Ascending aorta (tissue), 2 donors: Measurements from ENCODE around the gene RESF1. TPM values are rescaled to one million over a fixed set of nuclear protein-coding genes. Genes with fewer than 3 reads are reported as not detected.

Source experiments
- DNase-seq, 2 donors: peaks; one replicate each; pipeline ENCODE4 v3.0.0-alpha.2; 2019; ENCODE audit warnings: low spot score in 2 of 2
- H3K27ac ChIP-seq, 2 donors: fragments of 200-600 bp; sonication (generic); one replicate each; pipeline ENCODE4 v1.5.1; 2016 to 2017; ENCODE audit warnings: mild to moderate bottlenecking in 1 of 2
- H3K27me3 ChIP-seq: fragments of 200-600 bp; sonication (generic); one replicate; pipeline ENCODE4 v1.5.1; 2017
- H3K36me3 ChIP-seq, 2 donors: fragments of 200-600 bp; sonication (generic); one replicate each; pipeline ENCODE4 v1.5.1; 2016
- H3K4me1 ChIP-seq, 2 donors: fragments of 200-600 bp; sonication (generic); one replicate each; pipeline ENCODE4 v1.5.1; 2016 to 2017; ENCODE audit warnings: mild to moderate bottlenecking in 1 of 2
- H3K4me3 ChIP-seq, 2 donors: fragments of 200-600 bp; sonication (generic); one replicate each; pipeline ENCODE4 v1.5.1; 2016 to 2017; ENCODE audit warnings: mild to moderate bottlenecking in 1 of 2
- H3K9me3 ChIP-seq, 2 donors: fragments of 200-600 bp; sonication (generic); one replicate each; pipeline ENCODE4 v1.5.1; 2016
- CTCF ChIP-seq, 3 experiments: fragments of 200-600 bp in 2 of 3; fragments of 450-650 bp in 1 of 3; sonication (generic) in 2 of 3; IDR thresholded peaks; one replicate each; pipeline ENCODE4 v1.5.1; 2016 to 2019; ENCODE audit warnings: antibody characterized with exemption in 3 of 3, mild to moderate bottlenecking in 1 of 3, moderate library complexity in 1 of 3
- intact Hi-C: fragments of 100-400 bp; cut with DNase I; formaldehyde crosslinking; loops from one replicate; pipeline ENCODE4 v1.15.1; 2023
- total RNA-seq: library from RNA; depleted of rRNA; stranded (reverse); fragments of >200 nt; gene quantifications from one replicate; pipeline ENCODE4 v1.1.0, GENCODE V29; 2016

RESF1 gene
- total RNA-seq, 1 donor from 2014 or later: 26.0 TPM

GRCh38 chr12:31950088-31950487 is 9.1 kb upstream of the RESF1 start:
- no peaks in the 10 kb centered on the region for H3K4me1 ChIP-seq
- no peak overlapping the region for H3K27ac ChIP-seq
- peaks cover 0 to 5% of the 10 kb centered on the region in 2 donors for H3K9me3 ChIP-seq
- TF ChIP-seq CTCF (IDR thresholded peaks at IDR 0.05): no peak
- intact Hi-C loops: no loop called here
- H3K27me3 ChIP-seq: no peaks in the 10 kb centered on the region
- no peak for DNase-seq
- no peaks in the 10 kb centered on the region for H3K36me3 ChIP-seq
- no peak overlapping the region for H3K4me3 ChIP-seq

GRCh38 chr12:31950492-31950891 is 8.7 kb upstream of the RESF1 start:
- TF ChIP-seq CTCF (IDR thresholded peaks at IDR 0.05): no peak
- no peaks in the 10 kb centered on the region for H3K36me3 ChIP-seq
- H3K9me3 ChIP-seq: peaks cover 0 to 5% of the 10 kb centered on the region in 2 donors
- no peaks in the 10 kb centered on the region for H3K4me1 ChIP-seq
- H3K27ac ChIP-seq: no peak overlapping the region
- no peak overlapping the region for H3K4me3 ChIP-seq
- no peaks in the 10 kb centered on the region for H3K27me3 ChIP-seq
- intact Hi-C loops: no loop called here
- DNase-seq: no peak

DNA sequence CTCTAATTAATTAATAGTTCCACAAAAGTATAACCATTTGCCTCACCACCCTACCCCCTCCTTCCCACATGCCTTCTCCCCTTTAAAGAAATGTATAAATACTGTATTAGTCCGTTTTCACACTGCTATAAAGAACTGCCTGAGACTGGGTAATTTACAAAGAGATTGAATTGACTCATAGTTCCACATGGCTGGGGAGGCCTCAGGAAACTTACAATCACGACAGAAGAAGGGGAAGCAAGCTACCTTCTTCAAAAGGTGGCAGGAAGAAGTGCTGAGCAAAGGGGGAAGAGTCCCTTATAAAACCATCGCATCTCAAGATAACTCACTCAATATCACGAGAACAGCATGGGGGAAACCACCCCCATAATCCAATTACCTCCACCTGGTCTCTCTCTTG is 8.2 kb upstream of the RESF1 start:
- H3K9me3 ChIP-seq: peaks cover 0 to 5% of the 10 kb centered on the region in 2 donors
- no peak for TF ChIP-seq CTCF (IDR thresholded peaks at IDR 0.05)
- no peaks in the 10 kb centered on the region for H3K36me3 ChIP-seq
- no peak overlapping the region for H3K27ac ChIP-seq
- no peak overlapping the region for H3K4me3 ChIP-seq
- no peaks in the 10 kb centered on the region for H3K27me3 ChIP-seq
- H3K4me1 ChIP-seq: no peaks in the 10 kb centered on the region
- intact Hi-C loops: no loop called here
- DNase-seq: no peak

- no peaks in the 10 kb centered on the region for H3K36me3 ChIP-seq
- H3K4me1 ChIP-seq: no peaks in the 10 kb centered on the region
- H3K4me3 ChIP-seq: no peak overlapping the region
- no peak for DNase-seq
- TF ChIP-seq CTCF (IDR thresholded peaks at IDR 0.05): no peak
- H3K9me3 ChIP-seq: peaks cover 0 to 5% of the 10 kb centered on the region in 2 donors
- H3K27ac ChIP-seq: no peak overlapping the region
- H3K27me3 ChIP-seq: no peaks in the 10 kb centered on the region
- intact Hi-C loops: no loop called here
Measured at GRCh38 chr12:31951939-31952338, 7.3 kb upstream of the RESF1 start.

GRCh38 chr12:31952418-31952817 is 6.8 kb upstream of the RESF1 start:
- no peak for TF ChIP-seq CTCF (IDR thresholded peaks at IDR 0.05)
- intact Hi-C loops: no loop called here
- Histone ChIP-seq H3K27ac (no peak overlapping the region), H3K9me3 (peaks cover 0 to 5% of the 10 kb centered on the region in 2 donors), H3K4me1 (no peaks in the 10 kb centered on the region), H3K27me3 (no peaks in the 10 kb centered on the region), H3K36me3 (no peaks in the 10 kb centered on the region), H3K4me3 (no peak overlapping the region)
- no peak for DNase-seq
